HUES48 (cell line): ENCODE data around the gene CTBP2.
"Not testable (repeated sequence)": the region's sequence is repeated elsewhere in the genome, so short reads cannot be mapped to it uniquely, and the experiment has no call there.

Experiments used
- H3K27ac ChIP-seq: one replicate; pipeline ENCODE4 v1.7.0; 2013; ENCODE audit warnings: low read depth, low read length, inconsistent platforms
- H3K27me3 ChIP-seq: 2 replicates; pipeline ENCODE4 v1.6.1; 2013; ENCODE audit warnings: mild to moderate bottlenecking, low read length; ENCODE audit not compliant: control insufficient read depth, insufficient read depth
- H3K36me3 ChIP-seq: 2 replicates; pipeline ENCODE4 v1.6.1; 2013; ENCODE audit warnings: low read length; ENCODE audit not compliant: control insufficient read depth, insufficient read depth
- H3K4me1 ChIP-seq: 2 replicates; pipeline ENCODE4 v1.6.1; 2013; ENCODE audit warnings: mild to moderate bottlenecking, low read length; ENCODE audit not compliant: control insufficient read depth, insufficient read depth
- H3K4me3 ChIP-seq: 2 replicates; pipeline ENCODE4 v1.5.1; 2013; ENCODE audit warnings: mild to moderate bottlenecking, low read depth, low read length
- H3K9ac ChIP-seq: 2 replicates; pipeline ENCODE4 v1.6.1; 2013; ENCODE audit warnings: mild to moderate bottlenecking, low read depth, low read length, moderate library complexity
- H3K9me3 ChIP-seq: 2 replicates; pipeline ENCODE4 v1.6.1; 2013; ENCODE audit warnings: low read length; ENCODE audit not compliant: control insufficient read depth, insufficient read depth

CTBP2 gene

DNA sequence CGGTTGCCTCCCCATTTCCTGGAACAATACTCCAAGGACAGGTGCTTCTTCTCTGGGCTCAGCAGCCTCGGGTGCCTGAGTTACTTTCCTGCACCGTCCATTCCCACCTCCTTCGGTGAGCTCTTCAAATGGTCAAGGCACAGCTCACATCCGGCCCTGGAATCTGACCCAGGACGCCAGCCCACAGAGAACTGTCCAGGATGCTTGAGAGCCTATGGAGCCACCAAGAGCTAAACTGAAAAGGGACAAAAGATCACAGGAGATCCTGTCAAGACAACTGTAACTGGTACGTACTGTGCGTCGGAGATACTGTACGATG, 72.5 kb downstream of the CTBP2 start:
- no peaks in the 10 kb centered on the region for H3K9me3 ChIP-seq
- no peak overlapping the region for H3K27ac ChIP-seq
- H3K4me3 ChIP-seq: no peak overlapping the region
- H3K4me1 ChIP-seq: peaks cover 11% of the 10 kb centered on the region; the same call in 1 of the 2 replicates
- no peaks in the 10 kb centered on the region for H3K27me3 ChIP-seq
- H3K9ac ChIP-seq: no peak overlapping the region
- H3K36me3 ChIP-seq: peaks cover 66% of the 10 kb centered on the region

DNA sequence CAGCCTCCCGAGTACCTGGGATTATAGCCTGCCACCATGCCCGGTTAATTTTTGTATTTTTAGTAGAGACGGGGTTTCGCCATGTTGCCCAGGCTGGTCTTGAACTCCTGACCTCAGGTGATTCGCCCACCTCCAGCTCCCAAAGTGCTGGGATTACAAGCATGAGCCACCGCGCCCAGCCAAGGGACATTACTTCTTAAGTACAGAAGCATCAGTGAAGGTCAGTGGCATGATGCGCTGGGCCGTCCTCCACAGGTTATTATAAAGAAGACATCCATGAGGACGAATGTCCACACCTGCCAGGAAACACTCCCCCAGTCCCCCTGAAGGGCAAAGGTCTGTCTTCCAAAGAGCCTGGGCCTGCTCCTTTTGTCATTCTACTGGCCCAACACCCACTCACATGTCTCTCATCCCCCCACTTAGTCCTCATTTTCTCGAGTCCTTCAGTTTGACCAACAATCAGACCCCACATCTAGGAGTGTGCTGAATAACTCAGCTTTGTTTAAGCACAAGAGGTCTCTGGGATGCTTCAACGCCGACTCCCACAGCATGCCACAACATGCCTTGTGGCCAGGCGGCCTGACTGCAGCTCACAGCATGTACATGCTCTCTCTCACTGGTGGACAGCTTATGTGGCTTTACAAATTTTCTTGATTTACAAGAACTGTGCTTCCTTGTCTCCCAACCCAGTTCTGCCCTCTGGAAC, 73.0 kb downstream of the CTBP2 start:
- Histone ChIP-seq H3K9me3 (no peaks in the 10 kb centered on the region), H3K27me3 (no peaks in the 10 kb centered on the region), H3K36me3 (peaks cover 63% of the 10 kb centered on the region), H3K4me3 (no peak overlapping the region), H3K27ac (no peak overlapping the region), H3K9ac (no peak overlapping the region), H3K4me1 (peaks cover 11% of the 10 kb centered on the region; the same call in 1 of the 2 replicates)

DNA sequence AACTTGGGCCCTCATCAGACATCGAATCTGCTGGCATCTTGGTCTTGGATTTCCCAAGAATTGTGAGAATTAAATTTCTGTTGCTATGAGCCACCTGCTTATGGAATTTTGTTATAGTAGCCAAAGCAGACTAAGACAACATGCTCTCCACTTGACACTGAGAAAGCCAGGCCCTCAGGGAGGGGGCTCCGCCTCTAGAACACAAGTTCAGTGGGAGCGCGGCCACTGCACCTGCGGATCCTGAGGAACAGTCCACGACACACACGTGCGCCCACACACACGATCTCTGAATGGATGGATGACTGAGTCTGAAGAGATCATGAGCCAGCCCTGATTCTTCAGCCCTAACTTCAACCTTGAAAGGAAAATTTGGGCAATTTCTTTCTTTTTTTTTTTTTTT, 73.7 kb downstream of the CTBP2 start:
- Histone ChIP-seq H3K27ac (no peak overlapping the region), H3K4me3 (no peak overlapping the region), H3K9ac (no peak overlapping the region), H3K36me3 (peaks cover 65% of the 10 kb centered on the region), H3K27me3 (no peaks in the 10 kb centered on the region), H3K4me1 (peaks cover 11% of the 10 kb centered on the region; the same call in 1 of the 2 replicates), H3K9me3 (no peaks in the 10 kb centered on the region)

DNA sequence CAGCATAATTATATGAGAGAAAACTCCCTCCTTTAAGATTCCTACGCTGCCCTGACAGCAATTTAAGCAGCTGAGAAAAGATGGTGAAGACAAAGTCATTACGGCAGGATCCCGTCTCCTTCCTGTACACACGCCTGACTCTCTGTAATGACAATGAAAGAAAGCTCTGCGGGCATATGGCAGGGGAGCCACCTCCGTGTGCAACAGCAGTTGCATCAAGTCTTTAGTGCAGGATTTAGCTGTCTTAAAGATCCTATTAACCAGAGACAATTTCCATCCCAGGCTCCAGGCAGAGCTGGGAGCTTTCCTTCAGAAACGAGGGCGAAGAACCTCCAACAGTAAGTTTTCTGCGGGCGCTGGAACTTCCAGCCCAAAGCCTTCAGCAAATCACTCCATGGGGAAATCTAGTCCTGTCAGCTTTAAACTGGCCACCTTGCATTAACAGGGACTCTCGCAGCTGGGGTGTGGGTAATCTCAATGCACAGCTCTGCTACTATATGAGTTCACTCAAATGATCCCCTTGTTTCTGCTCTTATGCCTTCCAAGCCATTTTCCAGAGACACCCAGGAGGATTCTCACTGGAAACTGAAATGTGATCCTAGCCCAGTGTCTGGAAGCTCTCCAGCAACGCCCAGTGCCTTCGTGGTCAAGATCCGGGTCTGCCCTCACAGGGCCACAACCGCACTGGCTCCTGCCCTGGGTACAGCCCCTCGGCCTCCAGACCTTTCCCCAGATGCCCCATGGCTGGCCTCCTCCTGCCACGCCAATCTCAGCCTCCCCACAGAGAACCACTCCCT, 74.9 kb downstream of the CTBP2 start:
- H3K9me3 ChIP-seq: no peaks in the 10 kb centered on the region
- H3K4me1 ChIP-seq: peaks cover 11% of the 10 kb centered on the region; the same call in 1 of the 2 replicates
- no peak overlapping the region for H3K4me3 ChIP-seq
- peaks cover 69% of the 10 kb centered on the region for H3K36me3 ChIP-seq
- no peak overlapping the region for H3K9ac ChIP-seq
- no peaks in the 10 kb centered on the region for H3K27me3 ChIP-seq
- H3K27ac ChIP-seq: no peak overlapping the region

DNA sequence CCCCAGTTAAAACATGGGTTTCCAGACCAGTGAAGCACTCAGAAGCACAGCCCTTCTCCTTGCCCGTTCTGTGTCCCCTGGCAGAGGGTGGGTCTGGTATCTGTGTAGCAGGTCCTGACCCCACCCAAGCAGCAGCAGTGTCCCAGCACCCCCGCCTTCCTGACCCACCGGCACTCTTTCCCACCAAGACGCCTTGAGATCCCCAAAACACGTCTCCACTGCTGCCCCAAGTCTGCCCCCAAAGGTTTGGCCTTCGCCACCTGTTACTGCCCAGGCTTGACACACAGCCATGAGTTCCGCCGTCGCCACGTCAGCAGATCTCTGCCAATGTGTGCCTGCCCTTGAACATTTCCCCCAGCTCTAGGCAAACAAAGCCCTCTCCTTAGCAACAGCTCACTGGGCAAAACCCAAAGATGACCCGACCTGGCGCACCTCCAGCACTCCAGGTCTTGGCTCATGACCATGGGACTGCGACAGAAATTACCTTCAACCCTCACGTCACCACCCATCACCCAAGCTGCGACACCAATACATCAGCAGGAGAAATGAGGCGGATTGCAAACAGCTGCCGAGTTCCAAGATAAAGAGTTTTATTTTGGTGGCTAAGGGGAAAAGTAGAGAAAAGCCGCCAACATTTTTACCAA, 75.6 kb downstream of the CTBP2 start:
- Histone ChIP-seq H3K27me3 (no peaks in the 10 kb centered on the region), H3K27ac (no peak overlapping the region), H3K9me3 (no peaks in the 10 kb centered on the region), H3K36me3 (peaks cover 72% of the 10 kb centered on the region), H3K4me3 (no peak overlapping the region), H3K4me1 (peaks cover 11% of the 10 kb centered on the region; the same call in 1 of the 2 replicates), H3K9ac (no peak overlapping the region)

DNA sequence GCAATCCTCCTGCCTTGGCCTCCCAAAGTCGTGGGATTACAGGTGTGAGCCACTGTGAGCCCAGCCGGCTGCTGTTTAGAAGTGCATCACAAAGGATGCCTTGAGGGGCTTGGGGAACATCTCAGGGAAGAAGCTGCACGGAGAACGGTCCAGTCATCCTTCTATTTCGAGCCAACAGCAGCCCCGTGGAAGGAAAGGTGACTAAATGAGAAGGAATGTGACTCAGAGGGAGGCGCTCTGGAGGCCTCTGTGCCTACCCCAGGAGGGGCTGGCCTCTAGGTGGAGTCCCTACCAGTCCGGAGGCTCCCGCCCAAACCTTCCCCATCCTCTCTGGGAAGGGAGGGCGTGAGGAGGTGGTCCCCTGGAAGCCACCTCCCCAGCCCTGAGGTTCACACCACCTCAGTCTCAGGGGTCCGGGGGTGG, 76.2 kb downstream of the CTBP2 start:
- Histone ChIP-seq H3K9me3 (no peaks in the 10 kb centered on the region), H3K4me3 (no peak overlapping the region), H3K36me3 (peaks cover 71% of the 10 kb centered on the region), H3K27ac (no peak overlapping the region), H3K9ac (no peak overlapping the region), H3K4me1 (peaks cover 9% of the 10 kb centered on the region; the same call in 1 of the 2 replicates), H3K27me3 (no peaks in the 10 kb centered on the region)

DNA sequence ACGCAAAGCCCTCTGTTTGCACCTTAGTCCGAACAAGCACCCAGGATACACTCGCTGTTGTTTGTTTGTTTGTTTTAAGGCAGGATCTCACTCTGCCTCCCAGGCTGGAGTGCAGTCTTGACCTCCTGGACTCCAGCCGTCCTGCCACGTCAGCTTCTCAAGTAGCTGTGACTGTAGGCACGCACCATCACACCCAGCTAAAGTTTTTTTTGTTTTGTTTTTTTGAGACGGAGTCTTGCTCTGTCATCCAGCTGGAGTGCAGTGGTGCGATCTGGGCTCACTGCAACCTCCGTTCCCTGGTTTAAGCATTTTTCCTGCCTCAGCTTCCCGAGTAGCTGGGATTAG, 76.8 kb downstream of the CTBP2 start:
- Histone ChIP-seq H3K27ac (no peak overlapping the region), H3K4me1 (peaks cover 9% of the 10 kb centered on the region; the same call in 1 of the 2 replicates), H3K4me3 (no peak overlapping the region), H3K9me3 (no peaks in the 10 kb centered on the region), H3K27me3 (no peaks in the 10 kb centered on the region), H3K36me3 (peaks cover 67% of the 10 kb centered on the region), H3K9ac (no peak overlapping the region)

DNA sequence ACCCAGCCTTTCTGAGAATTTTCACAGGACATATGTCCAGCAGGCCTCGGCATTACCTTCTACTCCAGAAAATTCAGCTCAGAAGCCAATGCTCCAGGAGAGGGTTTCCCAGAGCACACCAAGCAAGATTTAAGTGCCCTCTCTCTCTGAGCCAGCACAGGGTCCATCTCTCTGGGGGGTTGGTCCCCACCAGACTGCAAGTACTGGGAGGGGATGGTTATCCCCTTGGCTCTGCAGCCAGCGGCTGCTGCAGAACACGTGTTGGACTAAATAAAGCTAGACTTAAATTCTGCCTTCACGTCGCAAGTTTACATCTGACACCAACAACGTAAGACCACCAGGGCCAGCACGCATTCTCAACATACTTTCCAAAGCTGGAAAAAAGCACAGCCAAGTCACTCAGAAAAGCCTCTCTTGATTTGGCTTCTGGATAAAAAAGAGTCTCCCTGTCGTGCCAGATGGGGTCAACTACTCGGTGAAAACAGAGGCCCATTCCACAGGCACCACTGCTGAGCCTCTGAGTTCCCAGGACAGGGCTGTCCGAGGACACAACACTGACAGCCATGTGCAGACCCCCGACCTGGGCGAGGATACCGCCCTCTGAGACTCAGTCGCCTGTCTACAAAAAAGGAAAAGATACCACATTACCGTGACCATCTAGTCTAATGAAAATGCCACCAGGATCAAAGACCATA, 77.3 kb downstream of the CTBP2 start:
- no peaks in the 10 kb centered on the region for H3K27me3 ChIP-seq
- no peak overlapping the region for H3K27ac ChIP-seq
- H3K4me3 ChIP-seq: no peak overlapping the region
- H3K9me3 ChIP-seq: no peaks in the 10 kb centered on the region
- peaks cover 62% of the 10 kb centered on the region for H3K36me3 ChIP-seq
- no peak overlapping the region for H3K9ac ChIP-seq
- H3K4me1 ChIP-seq: peaks cover 9% of the 10 kb centered on the region; the same call in 1 of the 2 replicates

DNA sequence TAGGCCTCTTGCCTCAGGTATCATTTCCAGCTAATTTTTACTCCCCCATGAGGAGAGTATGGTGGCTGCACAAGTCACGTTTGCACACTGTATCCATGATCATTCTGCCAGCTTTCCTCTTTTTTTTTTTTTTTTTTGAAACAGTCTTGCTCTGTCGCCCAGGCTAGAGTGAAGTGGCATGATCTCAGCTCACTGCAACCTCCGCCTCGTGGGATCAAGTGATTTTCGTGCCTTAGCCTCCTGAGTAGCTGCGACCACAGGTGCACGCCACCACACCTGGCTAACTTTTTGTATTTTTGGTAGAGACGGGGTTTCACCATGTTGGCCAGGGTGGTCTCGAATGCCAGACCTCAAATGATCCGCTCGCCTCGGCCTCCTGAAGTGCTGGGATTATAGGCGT, 77.9 kb downstream of the CTBP2 start:
- not testable (repeated sequence) for H3K4me1 ChIP-seq
- peaks cover 60% of the 10 kb centered on the region for H3K36me3 ChIP-seq

DNA sequence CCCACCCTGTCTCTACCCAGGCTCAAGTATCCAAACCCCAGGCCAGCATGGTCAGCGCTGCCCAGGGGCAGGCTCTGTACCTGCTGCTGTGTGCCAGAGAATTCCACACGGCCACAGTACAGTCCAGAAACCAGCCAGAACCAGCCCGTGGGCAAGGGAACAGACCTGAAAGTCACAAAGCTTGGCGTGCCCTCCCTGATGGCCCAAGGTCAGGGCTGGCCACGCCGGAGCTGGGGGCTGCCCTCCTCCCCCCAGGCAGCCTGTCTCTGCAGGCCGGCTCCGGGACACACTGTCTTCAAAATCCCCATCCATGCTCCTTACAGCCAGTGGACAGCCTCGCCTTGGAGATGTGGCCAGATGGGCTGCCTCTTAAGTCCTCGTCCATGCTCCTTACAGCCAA, 78.4 kb downstream of the CTBP2 start:
- Histone ChIP-seq H3K36me3 (peaks cover 60% of the 10 kb centered on the region), H3K9ac (no peak overlapping the region), H3K27ac (no peak overlapping the region), H3K4me1 (peaks cover 9% of the 10 kb centered on the region; the same call in 1 of the 2 replicates), H3K27me3 (no peaks in the 10 kb centered on the region), H3K9me3 (no peaks in the 10 kb centered on the region), H3K4me3 (no peak overlapping the region)

More for the DNA sequence above, 77.9 kb downstream of the CTBP2 start:
- not testable (repeated sequence) for H3K27me3 ChIP-seq, H3K4me3 ChIP-seq, H3K9me3 ChIP-seq, H3K9ac ChIP-seq, H3K27ac ChIP-seq
